ENCODE measurements around the gene OAS3.

DNA sequence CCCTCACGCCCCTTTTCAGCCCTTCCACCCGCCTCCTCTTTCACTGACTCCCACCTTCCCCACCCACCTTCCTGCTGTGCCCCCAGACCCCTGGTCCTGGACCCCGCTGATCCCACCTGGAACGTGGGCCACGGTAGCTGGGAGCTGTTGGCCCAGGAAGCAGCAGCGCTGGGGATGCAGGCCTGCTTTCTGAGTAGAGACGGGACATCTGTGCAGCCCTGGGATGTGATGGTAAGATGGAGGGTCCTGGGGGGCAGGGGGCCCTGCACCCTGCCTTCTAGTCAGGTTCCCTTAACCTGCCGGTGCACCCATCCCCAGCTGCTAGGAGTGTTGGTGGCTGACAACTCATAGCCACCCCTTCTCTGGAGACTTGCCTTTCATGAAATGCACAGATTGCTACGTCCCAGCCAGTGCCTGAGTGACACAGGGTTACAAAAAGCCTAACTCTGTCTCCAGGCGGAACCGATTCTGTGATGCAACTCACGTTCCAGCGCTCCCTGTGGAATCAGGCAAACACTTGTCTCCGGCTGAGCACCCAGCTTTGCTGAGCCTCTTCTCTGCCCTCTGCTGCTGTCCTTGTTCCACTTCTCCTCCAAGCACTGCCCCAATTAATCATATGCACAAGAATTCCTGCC, 25.1 kb downstream of the OAS3 start:
- TF ChIP-seq, protein P1, sequence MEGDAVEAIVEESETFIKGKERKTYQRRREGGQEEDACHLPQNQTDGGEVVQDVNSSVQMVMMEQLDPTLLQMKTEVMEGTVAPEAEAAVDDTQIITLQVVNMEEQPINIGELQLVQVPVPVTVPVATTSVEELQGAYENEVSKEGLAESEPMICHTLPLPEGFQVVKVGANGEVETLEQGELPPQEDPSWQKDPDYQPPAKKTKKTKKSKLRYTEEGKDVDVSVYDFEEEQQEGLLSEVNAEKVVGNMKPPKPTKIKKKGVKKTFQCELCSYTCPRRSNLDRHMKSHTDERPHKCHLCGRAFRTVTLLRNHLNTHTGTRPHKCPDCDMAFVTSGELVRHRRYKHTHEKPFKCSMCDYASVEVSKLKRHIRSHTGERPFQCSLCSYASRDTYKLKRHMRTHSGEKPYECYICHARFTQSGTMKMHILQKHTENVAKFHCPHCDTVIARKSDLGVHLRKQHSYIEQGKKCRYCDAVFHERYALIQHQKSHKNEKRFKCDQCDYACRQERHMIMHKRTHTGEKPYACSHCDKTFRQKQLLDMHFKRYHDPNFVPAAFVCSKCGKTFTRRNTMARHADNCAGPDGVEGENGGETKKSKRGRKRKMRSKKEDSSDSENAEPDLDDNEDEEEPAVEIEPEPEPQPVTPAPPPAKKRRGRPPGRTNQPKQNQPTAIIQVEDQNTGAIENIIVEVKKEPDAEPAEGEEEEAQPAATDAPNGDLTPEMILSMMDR (IDR thresholded peaks at IDR 0.05; ENCODE audit: insufficient read depth, low read length): no peak
- TF ChIP-seq POLR2AphosphoS5 (IDR thresholded peaks at IDR 0.05; ENCODE audit: low read depth) (no peak), SPI1 (IDR thresholded peaks at IDR 0.05; ENCODE audit: borderline replicate concordance, low read depth) (no peak), GABPA (IDR thresholded peaks at IDR 0.05; ENCODE audit: low read depth) (no peak)
- TF ChIP-seq, protein P2, sequence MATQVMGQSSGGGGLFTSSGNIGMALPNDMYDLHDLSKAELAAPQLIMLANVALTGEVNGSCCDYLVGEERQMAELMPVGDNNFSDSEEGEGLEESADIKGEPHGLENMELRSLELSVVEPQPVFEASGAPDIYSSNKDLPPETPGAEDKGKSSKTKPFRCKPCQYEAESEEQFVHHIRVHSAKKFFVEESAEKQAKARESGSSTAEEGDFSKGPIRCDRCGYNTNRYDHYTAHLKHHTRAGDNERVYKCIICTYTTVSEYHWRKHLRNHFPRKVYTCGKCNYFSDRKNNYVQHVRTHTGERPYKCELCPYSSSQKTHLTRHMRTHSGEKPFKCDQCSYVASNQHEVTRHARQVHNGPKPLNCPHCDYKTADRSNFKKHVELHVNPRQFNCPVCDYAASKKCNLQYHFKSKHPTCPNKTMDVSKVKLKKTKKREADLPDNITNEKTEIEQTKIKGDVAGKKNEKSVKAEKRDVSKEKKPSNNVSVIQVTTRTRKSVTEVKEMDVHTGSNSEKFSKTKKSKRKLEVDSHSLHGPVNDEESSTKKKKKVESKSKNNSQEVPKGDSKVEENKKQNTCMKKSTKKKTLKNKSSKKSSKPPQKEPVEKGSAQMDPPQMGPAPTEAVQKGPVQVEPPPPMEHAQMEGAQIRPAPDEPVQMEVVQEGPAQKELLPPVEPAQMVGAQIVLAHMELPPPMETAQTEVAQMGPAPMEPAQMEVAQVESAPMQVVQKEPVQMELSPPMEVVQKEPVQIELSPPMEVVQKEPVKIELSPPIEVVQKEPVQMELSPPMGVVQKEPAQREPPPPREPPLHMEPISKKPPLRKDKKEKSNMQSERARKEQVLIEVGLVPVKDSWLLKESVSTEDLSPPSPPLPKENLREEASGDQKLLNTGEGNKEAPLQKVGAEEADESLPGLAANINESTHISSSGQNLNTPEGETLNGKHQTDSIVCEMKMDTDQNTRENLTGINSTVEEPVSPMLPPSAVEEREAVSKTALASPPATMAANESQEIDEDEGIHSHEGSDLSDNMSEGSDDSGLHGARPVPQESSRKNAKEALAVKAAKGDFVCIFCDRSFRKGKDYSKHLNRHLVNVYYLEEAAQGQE (IDR thresholded peaks at IDR 0.05; ENCODE audit: insufficient replicate concordance, low read depth): no peak

Data from HL-60 (cell line).